Measurements from ENCODE around the gene ZNF414. TPM values are rescaled to one million over a fixed set of nuclear protein-coding genes. Genes with fewer than 3 reads are reported as not detected.

The ZNF414 gene
- 3.7 TPM for total RNA-seq

GRCh38 chr19:8513687-8514504 is at the start of gene ZNF414:
Gene ZNF414 (minus strand): TSS chr19:8514167. CDS start chr19:8514046, 121 bp downstream.

Other genes with a start within 250 kb of the ZNF414 start
- 19.1 TPM for gene CD320, start 205.8 kb downstream of the ZNF414 start, total RNA-seq
- 8.3 TPM for gene NDUFA7, start 192.8 kb downstream of the ZNF414 start, total RNA-seq
- gene RPS28, start 192.7 kb downstream of the ZNF414 start, total RNA-seq = 104 TPM
- gene KANK3, start 170.9 kb downstream of the ZNF414 start, total RNA-seq = 6.0 TPM
- gene ANGPTL4, start 150.0 kb downstream of the ZNF414 start, total RNA-seq = 1.6 TPM
- gene RAB11B, start 123.8 kb downstream of the ZNF414 start, total RNA-seq = 122 TPM
- 87.0 TPM for gene MARCHF2, start 100.9 kb downstream of the ZNF414 start, total RNA-seq
- 74.3 TPM for gene HNRNPM, start 69.2 kb downstream of the ZNF414 start, total RNA-seq
- under 0.01 TPM for gene PRAM1, start 11.5 kb downstream of the ZNF414 start, total RNA-seq
- gene MYO1F, start 63.3 kb upstream of the ZNF414 start, total RNA-seq = 4.8 TPM
- gene ADAMTS10, start 96.5 kb upstream of the ZNF414 start, total RNA-seq = 42.7 TPM
- gene NFILZ, start 116.5 kb upstream of the ZNF414 start, total RNA-seq = not detected
- gene ACTL9, start 184.6 kb upstream of the ZNF414 start, total RNA-seq = not detected
- not detected for gene OR2Z1, start 207.5 kb upstream of the ZNF414 start, total RNA-seq

Measured in diencephalon (tissue), 1 donor.